GM19463 (cell line): Measurements from ENCODE around the gene USP26.
"Not testable (repeated sequence)": the region's sequence is repeated elsewhere in the genome, so short reads cannot be mapped to it uniquely, and the experiment has no call there.

Experiments used
- ATAC-seq: cut with Tn5 transposase; IDR thresholded peaks from one replicate; pipeline ENCODE4 v1.9.1; 2021; ENCODE audit warnings: mild to moderate bottlenecking, moderate library complexity; ENCODE audit not compliant: unreplicated experiment

USP26 gene

DNA sequence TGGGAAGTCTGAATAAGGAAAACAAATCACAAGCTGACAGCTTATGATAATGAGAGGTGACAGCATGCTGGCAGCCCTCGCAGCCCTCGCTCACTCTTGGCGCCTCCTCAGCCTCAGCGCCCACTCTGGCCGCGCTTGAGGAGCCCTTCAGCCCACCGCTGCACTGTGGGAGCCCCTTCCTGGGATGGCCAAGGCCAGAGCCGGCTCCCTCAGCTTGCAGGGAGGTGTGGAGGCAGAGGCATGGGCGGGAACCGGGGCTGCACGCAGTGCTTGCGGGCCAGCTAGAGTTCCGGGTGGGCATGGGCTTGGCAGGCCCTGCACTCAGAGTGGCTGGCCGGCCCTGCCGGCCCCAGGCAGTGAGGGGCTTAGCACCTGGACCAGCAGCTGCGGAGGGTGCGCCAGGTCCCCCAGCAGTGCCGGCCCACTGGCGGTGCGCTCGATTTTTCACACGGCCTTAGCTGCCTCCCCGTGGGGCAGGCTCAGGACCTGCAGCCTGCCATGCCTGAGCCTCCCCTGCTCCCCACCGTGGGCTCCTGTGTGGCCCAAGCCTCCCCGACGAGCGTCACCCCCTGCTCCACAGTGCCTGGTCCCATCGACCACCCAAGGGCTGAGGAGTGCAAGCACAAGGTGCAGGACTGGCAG lies 52.6 kb downstream of the USP26 start:
- ATAC-seq = not testable (repeated sequence)

DNA sequence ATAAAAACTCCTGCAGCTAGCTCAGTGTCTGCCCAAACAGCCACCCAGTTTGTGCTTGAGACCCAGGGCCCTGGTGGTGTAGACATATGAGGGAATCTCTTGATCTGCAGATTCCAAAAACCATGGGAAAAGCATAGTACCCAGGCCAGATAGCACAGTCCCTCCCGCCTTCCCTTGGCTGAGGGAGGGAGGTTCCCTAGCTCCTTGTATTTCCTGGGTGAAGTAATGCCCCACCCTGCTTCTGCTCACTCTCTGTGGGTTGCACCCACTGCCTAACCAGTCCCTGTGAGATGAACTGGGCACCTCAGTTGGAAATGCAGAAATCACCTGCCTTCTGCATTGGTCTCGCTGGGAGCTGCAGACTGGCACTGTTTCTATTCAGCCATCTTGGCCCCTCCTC lies 54.6 kb downstream of the USP26 start:
- no peak for ATAC-seq

DNA sequence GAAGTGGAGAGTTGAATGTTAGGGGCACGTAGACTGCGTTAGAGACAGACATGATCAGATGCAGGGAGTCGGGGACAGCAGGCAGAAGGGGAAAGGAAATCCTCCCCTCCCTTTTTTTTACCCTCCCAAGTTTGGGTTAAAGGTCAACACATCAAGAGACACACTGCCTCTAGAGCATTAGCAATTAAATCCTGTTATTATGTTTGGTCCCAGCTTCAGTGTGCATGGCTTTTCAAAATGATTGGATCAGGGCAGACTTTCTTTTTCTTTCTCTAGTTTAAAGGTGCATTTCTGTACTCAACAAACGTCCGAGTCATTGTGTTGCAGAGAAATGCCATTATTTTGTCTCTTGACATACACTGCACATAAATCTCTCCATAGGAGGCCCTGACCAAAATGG lies 63.9 kb downstream of the USP26 start:
- ATAC-seq = no peak

DNA sequence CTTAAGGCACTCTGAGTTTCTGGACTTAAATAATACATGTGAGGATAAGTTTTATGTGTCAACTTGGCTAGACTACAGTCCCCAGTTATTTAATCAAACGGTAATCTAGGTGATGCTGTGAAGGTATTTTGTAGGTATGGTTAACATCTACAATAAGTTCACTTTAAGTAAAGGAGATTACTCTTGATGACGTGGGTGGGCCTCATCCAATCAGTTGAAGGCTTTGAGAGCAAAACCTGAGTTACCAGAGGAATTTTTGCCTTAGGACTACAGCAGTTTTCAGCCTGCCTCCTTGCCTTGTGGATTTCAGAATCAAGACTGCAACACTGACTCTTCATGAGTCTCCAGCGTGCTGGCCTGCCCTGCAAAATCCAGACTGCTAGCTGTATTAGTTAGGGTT lies 78.7 kb downstream of the USP26 start:
- ATAC-seq = no peak

DNA sequence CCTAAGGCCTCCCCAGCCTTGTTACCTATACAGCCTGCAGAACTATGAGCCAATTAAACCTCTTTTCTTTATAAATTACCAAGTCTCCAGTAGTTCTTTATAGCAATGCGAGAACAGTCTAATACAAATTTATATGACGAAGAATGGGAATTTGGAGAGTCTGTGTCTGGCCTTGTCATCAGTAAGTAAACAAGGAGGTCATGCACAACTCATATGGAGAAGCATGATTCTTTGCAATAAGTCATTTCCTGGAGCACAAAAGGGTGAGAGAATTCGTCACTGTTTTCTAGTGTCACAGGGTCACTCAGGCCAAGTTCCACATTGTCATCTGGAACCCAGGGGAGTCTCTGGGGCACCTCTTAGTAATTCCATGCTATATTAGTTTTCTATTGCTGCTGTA lies 89.5 kb downstream of the USP26 start:
- ATAC-seq = no peak

DNA sequence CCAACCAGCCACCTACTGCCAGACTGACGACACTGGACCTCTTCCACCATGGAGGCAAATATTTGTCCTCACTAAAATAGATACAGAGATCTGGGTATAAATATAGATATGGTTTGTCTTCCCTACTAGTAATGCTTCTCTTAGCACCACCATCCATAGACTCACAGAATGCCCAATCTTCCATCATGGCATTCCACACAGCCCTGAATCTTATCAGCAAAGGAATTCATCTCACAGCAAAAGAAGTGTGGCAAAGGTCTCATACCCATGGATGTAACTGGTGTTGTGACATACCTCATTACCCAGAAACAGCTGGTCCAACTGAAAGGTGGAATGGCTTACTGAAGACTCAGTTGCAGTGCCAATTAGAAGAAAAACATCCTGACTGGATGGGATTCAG lies 91.3 kb downstream of the USP26 start:
- ATAC-seq = no peak

DNA sequence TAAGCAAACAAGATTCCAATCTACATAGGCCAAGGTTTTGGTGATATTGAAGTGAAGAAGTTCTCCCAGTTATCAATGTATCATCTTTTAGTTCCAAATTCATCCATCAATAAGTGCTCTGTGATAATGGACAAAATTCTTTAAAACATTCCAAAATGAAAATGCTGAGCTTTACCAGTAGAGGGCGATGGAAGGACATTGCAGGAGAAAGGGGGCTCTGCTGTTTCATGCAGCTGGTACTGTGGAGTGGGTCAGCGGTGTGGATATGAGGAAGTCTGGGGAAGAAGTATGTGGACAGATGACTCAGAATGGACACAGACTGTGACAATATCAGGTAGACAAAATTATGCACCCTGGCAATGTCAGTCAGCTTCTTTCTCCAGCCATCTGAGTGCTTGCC lies 91.9 kb downstream of the USP26 start:
- no peak for ATAC-seq

DNA sequence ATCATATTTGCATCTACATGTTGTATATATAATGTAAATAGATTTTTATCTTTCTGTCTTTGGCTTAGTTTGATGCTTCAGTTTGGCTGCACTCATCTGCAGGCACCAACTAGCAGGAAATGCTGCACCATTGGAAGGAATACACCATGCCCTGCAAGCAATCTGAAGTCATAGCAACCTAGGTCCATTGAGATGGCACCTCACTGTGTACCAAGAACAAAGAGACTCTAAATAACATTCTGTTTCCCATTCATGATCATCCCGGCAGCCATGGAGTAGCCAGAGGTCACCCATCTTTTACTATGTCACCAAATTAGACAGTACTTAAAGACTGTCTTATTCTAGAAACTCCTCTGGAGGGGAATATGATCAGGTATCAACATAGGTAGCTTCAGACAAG lies 97.7 kb downstream of the USP26 start:
- no peak for ATAC-seq

DNA sequence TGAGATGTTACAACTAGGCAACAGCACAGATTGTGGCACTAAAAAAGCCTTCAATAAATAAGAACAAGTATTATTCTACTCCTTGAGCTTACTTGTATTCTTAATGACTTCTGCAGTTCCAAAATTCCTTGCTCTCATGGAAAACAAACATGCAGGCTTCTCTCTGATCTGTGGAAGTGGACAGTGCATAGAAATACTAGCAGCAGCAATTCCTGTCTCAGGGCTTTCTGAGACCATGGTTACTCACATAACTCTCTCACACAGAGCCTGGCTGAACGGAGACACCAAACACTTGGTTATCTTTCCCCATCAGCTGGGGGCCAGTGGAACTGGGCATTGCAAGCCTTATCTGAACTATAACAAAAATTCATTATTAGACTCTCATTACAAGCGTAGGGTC lies 106.1 kb downstream of the USP26 start:
- ATAC-seq = no peak

DNA sequence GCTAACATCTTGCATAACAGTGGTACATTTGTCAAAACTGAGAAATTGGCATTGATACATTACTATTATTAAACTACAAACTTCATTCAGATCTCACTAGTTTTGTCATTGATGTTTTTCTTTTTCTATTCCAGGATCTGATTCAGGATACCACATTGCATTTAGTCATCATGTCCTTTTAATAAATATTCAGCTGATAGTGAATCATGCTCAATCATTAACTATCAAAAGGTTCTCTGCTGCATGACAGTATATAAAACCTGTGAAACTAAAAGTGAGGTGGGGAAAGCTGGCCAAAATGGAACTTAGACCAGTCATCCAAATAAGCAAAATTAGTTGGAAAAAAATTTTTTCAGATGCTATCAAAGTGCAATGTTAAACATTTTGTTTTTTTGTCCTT lies 110.4 kb downstream of the USP26 start:
- no peak for ATAC-seq

DNA sequence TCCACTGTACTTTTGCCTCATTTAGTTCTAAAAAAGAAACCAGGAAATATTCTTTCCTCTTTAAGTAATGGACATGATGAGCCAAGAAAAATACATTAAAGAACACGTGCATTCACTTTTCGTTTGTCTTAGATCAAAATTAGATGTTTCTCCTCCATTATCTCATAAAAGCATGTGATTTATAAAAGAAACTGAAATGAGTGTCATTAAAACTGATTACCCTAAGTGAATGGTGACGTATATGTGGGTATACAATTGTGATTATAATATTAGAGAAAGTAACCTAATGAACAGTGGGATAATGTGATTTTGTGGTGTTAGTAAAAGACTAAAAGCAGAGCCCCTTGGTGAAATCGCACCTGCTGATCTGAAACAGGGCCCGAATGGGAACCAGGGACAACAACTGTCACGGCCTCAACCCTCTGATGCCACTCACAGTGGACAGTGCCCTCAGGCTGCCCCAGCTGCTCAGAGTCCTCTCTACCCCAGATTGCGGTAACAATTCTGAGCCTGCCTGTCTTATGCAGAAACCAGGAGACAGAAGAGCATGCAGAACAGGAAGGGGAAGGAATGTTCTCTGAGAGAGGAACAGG lies 112.8 kb downstream of the USP26 start:
- ATAC-seq = no peak

DNA sequence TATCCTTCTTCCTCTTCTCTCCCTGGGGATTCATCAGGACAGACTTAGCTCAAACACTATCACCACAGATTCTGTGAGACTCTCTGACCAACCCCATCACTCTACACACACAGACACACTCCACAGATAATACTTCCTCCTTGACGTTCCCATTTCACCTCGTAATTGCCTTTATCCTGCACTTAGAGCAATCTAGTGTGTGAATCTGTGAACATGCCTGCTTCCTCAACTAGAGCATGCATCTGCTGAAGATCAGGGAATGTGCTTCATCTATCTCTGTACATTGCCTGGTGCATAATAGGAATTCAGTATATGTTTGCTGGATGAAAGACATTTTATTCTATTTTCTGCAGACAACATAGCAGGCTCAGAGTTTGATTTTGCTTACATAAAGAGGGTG lies 113.4 kb downstream of the USP26 start:
- no peak for ATAC-seq

DNA sequence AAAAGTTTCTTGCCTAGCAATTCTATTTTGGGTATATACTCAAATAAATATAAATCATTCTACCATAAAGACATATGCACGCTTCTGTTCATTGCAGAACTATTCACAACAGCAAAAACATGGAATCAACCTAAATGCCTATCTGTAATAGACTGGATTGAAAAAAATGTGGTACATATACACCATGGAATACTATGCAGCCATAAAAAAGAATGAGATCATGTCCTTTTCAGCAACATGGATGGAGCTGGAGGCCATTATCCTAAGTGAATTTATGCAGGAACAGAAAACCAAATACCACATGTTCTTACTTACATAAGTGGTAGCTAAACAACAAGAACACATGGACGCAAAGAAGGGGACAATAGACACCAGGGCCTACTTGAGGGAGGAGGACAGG lies 116.9 kb downstream of the USP26 start:
- not testable (repeated sequence) for ATAC-seq
